AG08396 (cell line): ENCODE results near the gene CFAP221.
A peak's percentile ranks its signal among the peaks of the same experiment; 100 is the strongest.

ENCODE experiments used
- DNase-seq: peaks from one replicate; pipeline ENCODE4 v3.0.0; 2012; ENCODE audit warnings: low spot score, mixed read lengths

Gene CFAP221

GRCh38 chr2:119700866-119701265, 156.6 kb downstream of the CFAP221 start:
- no peak for DNase-seq

DNA sequence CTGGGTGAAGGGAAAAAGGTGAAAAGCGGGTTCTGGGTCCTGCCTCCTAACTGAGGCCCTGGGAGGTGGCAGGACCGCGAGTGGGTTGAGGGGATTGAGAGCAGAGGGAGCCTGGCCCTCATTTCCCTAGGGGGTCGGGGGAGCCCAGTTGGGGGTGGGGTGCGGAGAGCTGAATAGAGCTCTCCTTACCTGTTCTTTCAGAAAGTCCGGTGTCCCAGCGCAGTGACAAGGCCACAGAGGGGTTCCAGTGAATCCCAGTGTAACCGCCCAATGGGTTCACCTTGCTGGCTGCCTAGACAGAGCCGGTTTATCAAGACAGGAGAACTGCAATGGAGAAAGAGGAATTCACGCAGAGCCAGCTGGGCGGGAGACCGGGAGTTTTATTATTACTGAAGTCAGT, 157.1 kb downstream of the CFAP221 start:
- no peak for DNase-seq

- no peak for DNase-seq
These were observed 158.1 kb downstream of the CFAP221 start for GRCh38 chr2:119702203-119702917.

- peak; percentile 86 for DNase-seq
These were observed 158.7 kb downstream of the CFAP221 start for GRCh38 chr2:119702918-119703401.

DNA sequence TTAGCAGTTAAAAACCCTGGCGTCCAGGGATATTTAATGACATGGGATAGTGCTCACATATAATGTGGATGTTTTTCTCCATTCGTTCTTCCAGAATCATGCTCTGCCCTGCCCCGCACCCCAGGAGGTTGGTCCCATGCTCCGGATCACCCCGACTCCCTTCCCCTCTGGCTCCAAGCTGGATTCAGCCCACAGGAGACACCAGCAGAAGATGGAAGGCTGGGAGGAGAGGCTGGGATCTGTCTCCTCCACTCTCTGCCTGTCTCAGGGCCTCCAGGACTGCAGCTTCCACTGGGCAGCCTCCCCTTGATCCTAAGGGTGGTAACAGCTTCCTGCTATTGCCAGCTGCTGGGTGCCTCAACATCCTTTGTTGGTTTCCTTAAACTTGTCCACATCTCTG, 159.3 kb downstream of the CFAP221 start:
- no peak for DNase-seq

DNA sequence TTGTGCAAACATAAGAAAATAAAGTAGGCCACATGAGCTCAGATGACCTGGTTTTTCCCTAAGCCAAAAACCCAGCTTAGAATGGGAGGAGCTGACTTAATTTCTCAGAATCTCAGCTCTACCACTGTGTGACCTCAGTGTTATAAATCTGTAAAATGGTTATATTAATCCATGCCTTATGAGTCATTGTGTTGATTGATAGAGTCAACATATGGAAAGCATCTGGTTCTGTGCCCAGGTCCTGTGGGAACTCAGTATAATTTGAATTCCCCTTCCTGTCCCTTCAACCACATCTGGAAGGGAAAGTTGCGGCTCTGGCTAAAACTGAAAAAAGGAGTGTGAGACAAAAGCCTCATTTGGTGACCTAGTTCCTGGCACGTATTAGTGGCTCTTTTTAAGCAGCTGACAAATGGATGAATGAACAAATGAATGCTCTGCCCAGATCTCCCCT, 160.4 kb downstream of the CFAP221 start:
- DNase-seq = no peak

- DNase-seq = no peak
These were observed 162.0 kb downstream of the CFAP221 start for GRCh38 chr2:119706221-119706620.
